Measurements from ENCODE around the gene TPM4. TPM values are rescaled to one million over a fixed set of nuclear protein-coding genes. Genes with fewer than 3 reads are reported as not detected.

The TPM4 gene
- total and polyA plus RNA-seq, 2 of the 13 experiments (the other 11 are each of a cell fraction or from before 2014, with no cell fraction given) = 180 to 188 TPM

GRCh38 chr19:16111160-16111908, 35.0 kb downstream of the TPM4 start, which contains the start of gene RAB8A (continued):
- TF ChIP-seq MNT (IDR thresholded peaks at IDR 0.05) = peak; percentile 44; the same call in 1 of the 2 replicates
- TF ChIP-seq GZF1 (CRISPR knock-in tag; IDR thresholded peaks at IDR 0.05) = 0 out of 2 replicates have a peak, but pooled peaks have one; percentile 43
- TF ChIP-seq CC2D1A (CRISPR knock-in tag; IDR thresholded peaks at IDR 0.05) = no peak
- no peak for TF ChIP-seq CHCHD3 (CRISPR knock-in tag; IDR thresholded peaks at IDR 0.05)
- no peak for TF ChIP-seq NFKBIZ (CRISPR knock-in tag; IDR thresholded peaks at IDR 0.05)
- TF ChIP-seq HCFC1 (IDR thresholded peaks at IDR 0.05; ENCODE audit: low read depth, low read length) = 0 out of 2 replicates have a peak, but pooled peaks have one; percentile 7
- peak; percentile 97 for TF ChIP-seq RAD21 (CRISPR knock-in tag; IDR thresholded peaks at IDR 0.05)
- peak; percentile 36; the same call in 1 of the 2 replicates for TF ChIP-seq ZNF138 (CRISPR knock-in tag; IDR thresholded peaks at IDR 0.05; ENCODE audit: low read depth)
- no peak for TF ChIP-seq FOSL2 (CRISPR knock-in tag; IDR thresholded peaks at IDR 0.05)
- no peak for TF ChIP-seq SRSF1 (optimal IDR thresholded peaks at IDR 0.05; ENCODE audit: low read depth, low read length)
- no peak for TF ChIP-seq POLR2AphosphoS2 (IDR thresholded peaks at IDR 0.05; ENCODE audit: low read depth, low read length)
- no peak for TF ChIP-seq NFE2L2 (IDR thresholded peaks at IDR 0.05; ENCODE audit: low read length)
- TF ChIP-seq SRY (CRISPR knock-in tag; IDR thresholded peaks at IDR 0.05) = 0 out of 2 replicates have a peak, but pooled peaks have one; percentile 68
- TF ChIP-seq THAP11 (CRISPR knock-in tag; IDR thresholded peaks at IDR 0.05) = peak; percentile 84
- peak; percentile 40; the same call in 1 of the 2 replicates for TF ChIP-seq ZNF605 (CRISPR knock-in tag; IDR thresholded peaks at IDR 0.05)
- no peak for TF ChIP-seq ZNF557 (CRISPR knock-in tag; IDR thresholded peaks at IDR 0.05)
- no peak for TF ChIP-seq TCF7L2 (IDR thresholded peaks at IDR 0.05; ENCODE audit: low read depth, low read length)
- TF ChIP-seq NFYB (CRISPR knock-in tag; IDR thresholded peaks at IDR 0.05) = peak; percentile 99
- TF ChIP-seq SSRP1 (CRISPR knock-in tag; IDR thresholded peaks at IDR 0.05) = no peak
- TF ChIP-seq ZNF468 (CRISPR knock-in tag; IDR thresholded peaks at IDR 0.05) = no peak
- no peak for TF ChIP-seq DMTF1 (CRISPR knock-in tag; IDR thresholded peaks at IDR 0.05)
- no peak for TF ChIP-seq ZSCAN22 (CRISPR knock-in tag; IDR thresholded peaks at IDR 0.05)
- 0 out of 2 replicates have a peak, but pooled peaks have one; percentile 54 for TF ChIP-seq ZSCAN20 (CRISPR knock-in tag; IDR thresholded peaks at IDR 0.05; ENCODE audit: borderline replicate concordance)
- TF ChIP-seq ZNF225 (CRISPR knock-in tag; IDR thresholded peaks at IDR 0.05) = no peak
- no peak for TF ChIP-seq BRD4 (CRISPR knock-in tag; IDR thresholded peaks at IDR 0.05)
- TF ChIP-seq ZSCAN25 (CRISPR knock-in tag; IDR thresholded peaks at IDR 0.05) = peak; percentile 16; the same call in 1 of the 2 replicates
- peak; percentile 92 for TF ChIP-seq ZNF501 (CRISPR knock-in tag; IDR thresholded peaks at IDR 0.05)
- peak; percentile 77; the same call in 1 of the 2 replicates for TF ChIP-seq PHF20 (CRISPR knock-in tag; IDR thresholded peaks at IDR 0.05)
- TF ChIP-seq ZIK1 (CRISPR knock-in tag; IDR thresholded peaks at IDR 0.05; ENCODE audit: borderline replicate concordance, low read depth) = peak; percentile 91

Measured in HepG2 (cell line).